ENCODE data around the gene BTBD16. TPM values are rescaled to one million over a fixed set of nuclear protein-coding genes. Genes with fewer than 3 reads are reported as not detected.
A peak's percentile ranks its signal among the peaks of the same experiment; 100 is the strongest.

The BTBD16 gene
- total RNA-seq, 1 donor from 2014 or later: not detected

GRCh38 chr10:122248356-122249302 is 22.5 kb upstream of the BTBD16 start:
- Mint-ChIP-seq H3K27ac (ENCODE audit: unreplicated experiment) (no peak overlapping the region), H3K27me3 (ENCODE audit: low read depth) (no peaks in the 10 kb centered on the region), H3K36me3 (ENCODE audit: low read depth) (peaks cover 10% of the 10 kb centered on the region), H3K4me3 (no peak overlapping the region), H3K9me3 (no peaks in the 10 kb centered on the region), H3K4me1 (peaks cover 20% of the 10 kb centered on the region)
- no peak for DNase-seq (ENCODE audit: low read depth, low spot score)
- no peak for TF ChIP-seq CTCF (conservative IDR thresholded peaks at IDR 0.05)

GRCh38 chr10:122249303-122249850 is 21.7 kb upstream of the BTBD16 start:
- no peak for TF ChIP-seq CTCF (conservative IDR thresholded peaks at IDR 0.05)
- Mint-ChIP-seq H3K27ac (ENCODE audit: unreplicated experiment) (peak overlapping the region; percentile 50), H3K36me3 (ENCODE audit: low read depth) (peaks cover 10% of the 10 kb centered on the region), H3K4me3 (no peak overlapping the region), H3K27me3 (ENCODE audit: low read depth) (no peaks in the 10 kb centered on the region), H3K4me1 (peaks cover 19% of the 10 kb centered on the region), H3K9me3 (no peaks in the 10 kb centered on the region)
- no peak for DNase-seq (ENCODE audit: low read depth, low spot score)

- no peaks in the 10 kb centered on the region for H3K27me3 Mint-ChIP-seq (ENCODE audit: low read depth)
- peaks cover 11% of the 10 kb centered on the region for H3K4me1 Mint-ChIP-seq
- DNase-seq (ENCODE audit: low read depth, low spot score): no peak
- H3K36me3 Mint-ChIP-seq (ENCODE audit: low read depth): peaks cover 7% of the 10 kb centered on the region
- no peak overlapping the region for H3K4me3 Mint-ChIP-seq
- H3K27ac Mint-ChIP-seq (ENCODE audit: unreplicated experiment): no peak overlapping the region
- no peaks in the 10 kb centered on the region for H3K9me3 Mint-ChIP-seq
- no peak for TF ChIP-seq CTCF (conservative IDR thresholded peaks at IDR 0.05)
These were observed 20.9 kb upstream of the BTBD16 start for GRCh38 chr10:122249991-122250750.

DNA sequence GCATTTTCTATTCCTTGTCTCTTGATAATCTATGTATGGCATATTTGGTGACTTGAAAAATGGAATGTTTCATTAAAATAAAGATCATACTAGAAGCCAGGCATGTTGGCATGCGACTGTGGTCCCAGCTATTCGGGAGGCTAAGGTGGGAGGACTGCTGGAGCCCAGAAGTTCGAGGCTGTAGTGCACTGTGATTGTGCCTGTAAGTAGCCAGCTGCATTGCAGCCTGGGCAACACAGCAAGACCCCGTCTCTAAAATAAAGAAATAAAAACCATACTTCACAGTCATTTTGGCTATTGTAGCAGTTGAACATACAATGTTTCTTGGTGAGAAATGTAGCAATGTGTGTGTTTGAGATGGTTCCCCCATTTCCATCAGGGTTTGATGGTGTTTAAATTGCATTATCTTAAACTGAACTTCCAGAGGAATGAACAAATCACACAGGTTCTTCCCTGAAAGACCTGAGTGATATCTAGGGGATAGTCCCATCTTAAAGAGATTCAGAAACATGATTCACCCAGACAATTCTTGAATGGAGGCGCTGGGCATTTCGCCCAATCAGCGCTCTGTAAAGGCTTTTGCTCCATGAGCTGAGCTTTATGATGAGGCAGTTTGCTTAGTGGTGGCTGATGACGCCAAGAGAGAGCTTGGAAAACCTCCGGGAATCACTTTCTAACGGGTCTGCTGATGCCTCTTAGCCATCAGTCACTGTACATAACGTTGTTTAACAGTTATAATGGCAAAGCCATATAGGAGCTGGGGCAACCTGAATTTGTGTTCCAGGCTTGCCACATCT is 19.4 kb upstream of the BTBD16 start:
- no peaks in the 10 kb centered on the region for H3K9me3 Mint-ChIP-seq
- no peak for DNase-seq (ENCODE audit: low read depth, low spot score)
- H3K27me3 Mint-ChIP-seq (ENCODE audit: low read depth): no peaks in the 10 kb centered on the region
- no peak overlapping the region for H3K4me3 Mint-ChIP-seq
- H3K27ac Mint-ChIP-seq (ENCODE audit: unreplicated experiment): no peak overlapping the region
- no peak for TF ChIP-seq CTCF (conservative IDR thresholded peaks at IDR 0.05)
- H3K36me3 Mint-ChIP-seq (ENCODE audit: low read depth): peaks cover 5% of the 10 kb centered on the region
- peaks cover 5% of the 10 kb centered on the region for H3K4me1 Mint-ChIP-seq

DNA sequence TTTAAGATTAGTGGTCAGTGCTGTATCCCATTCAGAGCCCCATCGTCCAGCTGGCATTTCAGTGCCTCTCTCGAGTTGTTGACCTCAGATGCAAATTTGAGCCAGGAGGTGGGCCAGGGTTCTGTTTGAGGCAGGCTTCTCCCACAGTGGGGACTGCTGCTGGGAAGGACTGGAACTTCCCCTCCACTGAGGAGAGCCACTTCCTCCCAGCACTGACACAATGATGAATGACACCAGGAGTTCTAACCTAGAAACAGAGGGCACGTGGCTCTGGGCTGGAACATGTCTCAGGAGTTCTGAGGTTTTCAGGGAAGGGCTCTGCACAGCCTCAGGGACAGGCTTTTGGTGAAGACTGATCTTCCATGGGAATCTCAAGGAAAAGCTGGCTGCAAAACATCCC is 18.3 kb upstream of the BTBD16 start:
- Mint-ChIP-seq H3K27ac (ENCODE audit: unreplicated experiment) (no peak overlapping the region), H3K4me1 (no peaks in the 10 kb centered on the region), H3K4me3 (no peak overlapping the region), H3K36me3 (ENCODE audit: low read depth) (peaks cover 2% of the 10 kb centered on the region), H3K9me3 (no peaks in the 10 kb centered on the region), H3K27me3 (ENCODE audit: low read depth) (no peaks in the 10 kb centered on the region)
- no peak for DNase-seq (ENCODE audit: low read depth, low spot score)
- TF ChIP-seq CTCF (conservative IDR thresholded peaks at IDR 0.05): no peak
